ENCODE data around the gene KRTAP10-8.

- TF ChIP-seq CTCF (IDR thresholded peaks at IDR 0.05) (no peak), POLR2A (IDR thresholded peaks at IDR 0.05) (no peak)
Measured at GRCh38 chr21:44626262-44626661, 14.4 kb downstream of the KRTAP10-8 start.
